Measurements from ENCODE around the gene TGM5. TPM values are rescaled to one million over a fixed set of nuclear protein-coding genes. Genes with fewer than 3 reads are reported as not detected.

The TGM5 gene, protein sequence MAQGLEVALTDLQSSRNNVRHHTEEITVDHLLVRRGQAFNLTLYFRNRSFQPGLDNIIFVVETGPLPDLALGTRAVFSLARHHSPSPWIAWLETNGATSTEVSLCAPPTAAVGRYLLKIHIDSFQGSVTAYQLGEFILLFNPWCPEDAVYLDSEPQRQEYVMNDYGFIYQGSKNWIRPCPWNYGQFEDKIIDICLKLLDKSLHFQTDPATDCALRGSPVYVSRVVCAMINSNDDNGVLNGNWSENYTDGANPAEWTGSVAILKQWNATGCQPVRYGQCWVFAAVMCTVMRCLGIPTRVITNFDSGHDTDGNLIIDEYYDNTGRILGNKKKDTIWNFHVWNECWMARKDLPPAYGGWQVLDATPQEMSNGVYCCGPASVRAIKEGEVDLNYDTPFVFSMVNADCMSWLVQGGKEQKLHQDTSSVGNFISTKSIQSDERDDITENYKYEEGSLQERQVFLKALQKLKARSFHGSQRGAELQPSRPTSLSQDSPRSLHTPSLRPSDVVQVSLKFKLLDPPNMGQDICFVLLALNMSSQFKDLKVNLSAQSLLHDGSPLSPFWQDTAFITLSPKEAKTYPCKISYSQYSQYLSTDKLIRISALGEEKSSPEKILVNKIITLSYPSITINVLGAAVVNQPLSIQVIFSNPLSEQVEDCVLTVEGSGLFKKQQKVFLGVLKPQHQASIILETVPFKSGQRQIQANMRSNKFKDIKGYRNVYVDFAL
- 0.24 TPM in 1 of 2 replicates, not detected in the other for polyA plus RNA-seq

DNA sequence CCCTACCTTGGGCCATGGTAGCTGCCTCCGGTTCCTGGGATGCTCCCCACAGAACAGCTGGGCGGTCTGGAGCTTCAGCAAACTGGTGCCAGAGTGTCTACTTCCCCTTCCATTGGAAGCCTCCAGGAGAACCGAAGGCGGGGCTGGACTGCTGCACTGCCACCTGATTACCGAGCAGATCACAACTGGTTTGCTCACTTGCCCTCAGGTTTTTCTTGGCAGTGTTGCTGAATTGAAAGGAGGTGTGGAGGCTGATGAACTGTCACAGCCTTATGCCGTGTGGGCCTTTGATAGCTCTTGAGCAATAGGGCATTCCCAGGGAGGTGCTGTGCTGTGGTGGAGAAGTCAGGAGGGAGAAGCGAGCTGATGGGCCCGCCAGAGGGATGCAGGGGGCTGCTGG lies at the start of gene TGM5:
TSS of gene TGM5 (minus strand) at position 95 of the 400 bp plus-strand sequence. CDS start at position 16, 79 bp downstream.

DNA sequence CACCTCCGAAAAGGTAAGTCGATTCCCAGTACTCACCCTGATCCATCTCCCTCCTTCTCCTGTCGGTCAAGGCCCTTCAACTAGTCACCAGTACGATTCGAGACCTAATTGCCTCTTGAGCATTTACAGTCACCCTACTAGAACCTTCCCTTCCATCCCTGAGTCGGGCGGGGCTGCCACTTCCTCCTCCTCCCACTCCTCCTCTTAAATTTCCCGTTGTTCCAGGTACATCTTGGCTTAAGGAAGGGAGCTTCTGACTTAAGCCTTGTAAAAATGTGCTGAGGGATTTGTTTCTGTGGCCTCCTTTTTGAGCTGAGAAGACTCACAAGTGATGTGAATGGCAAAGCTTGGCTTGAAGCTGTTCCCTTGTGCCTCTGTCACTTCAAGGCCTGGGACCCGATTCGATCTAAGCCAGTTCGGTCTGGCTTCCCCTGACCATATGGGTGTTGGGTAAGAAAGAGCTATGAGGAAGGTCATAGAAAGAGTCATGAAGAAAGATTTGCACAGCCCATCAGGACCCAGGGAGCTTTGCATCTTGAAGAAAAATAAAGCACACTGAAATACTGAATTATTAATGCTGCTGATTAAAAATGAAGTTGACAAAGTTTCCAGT lies 35.6 kb upstream of the TGM5 start, which contains the start of gene TGM7:
TSS of gene TGM7 (minus strand) at position 51 of the 613 bp plus-strand sequence.

DNA sequence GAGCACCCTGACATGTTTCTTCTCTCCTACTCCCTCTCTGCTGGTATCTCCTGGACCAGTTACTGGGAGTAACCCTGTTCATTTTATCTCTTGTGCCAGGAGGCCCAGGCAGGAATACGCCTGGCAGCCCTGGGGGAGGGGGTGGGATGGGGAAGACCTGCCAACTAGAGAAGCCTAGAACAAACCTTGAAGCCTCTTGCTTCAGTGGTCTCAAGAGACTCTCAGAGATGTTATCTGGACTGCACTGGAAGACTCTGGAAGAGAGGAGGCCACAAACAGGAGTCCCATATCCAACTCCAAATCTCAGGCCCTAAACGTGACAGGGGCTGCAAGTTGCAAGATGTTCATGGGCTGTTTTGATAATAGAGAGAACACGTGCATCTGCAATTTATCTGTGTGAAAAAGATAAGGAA lies 45.7 kb downstream of the TGM5 start, which contains the start of gene EPB42:
TSS of gene EPB42 (minus strand) at position 28 of the 413 bp plus-strand sequence. CDS start 193 bp downstream, outside the sequence.

DNA sequence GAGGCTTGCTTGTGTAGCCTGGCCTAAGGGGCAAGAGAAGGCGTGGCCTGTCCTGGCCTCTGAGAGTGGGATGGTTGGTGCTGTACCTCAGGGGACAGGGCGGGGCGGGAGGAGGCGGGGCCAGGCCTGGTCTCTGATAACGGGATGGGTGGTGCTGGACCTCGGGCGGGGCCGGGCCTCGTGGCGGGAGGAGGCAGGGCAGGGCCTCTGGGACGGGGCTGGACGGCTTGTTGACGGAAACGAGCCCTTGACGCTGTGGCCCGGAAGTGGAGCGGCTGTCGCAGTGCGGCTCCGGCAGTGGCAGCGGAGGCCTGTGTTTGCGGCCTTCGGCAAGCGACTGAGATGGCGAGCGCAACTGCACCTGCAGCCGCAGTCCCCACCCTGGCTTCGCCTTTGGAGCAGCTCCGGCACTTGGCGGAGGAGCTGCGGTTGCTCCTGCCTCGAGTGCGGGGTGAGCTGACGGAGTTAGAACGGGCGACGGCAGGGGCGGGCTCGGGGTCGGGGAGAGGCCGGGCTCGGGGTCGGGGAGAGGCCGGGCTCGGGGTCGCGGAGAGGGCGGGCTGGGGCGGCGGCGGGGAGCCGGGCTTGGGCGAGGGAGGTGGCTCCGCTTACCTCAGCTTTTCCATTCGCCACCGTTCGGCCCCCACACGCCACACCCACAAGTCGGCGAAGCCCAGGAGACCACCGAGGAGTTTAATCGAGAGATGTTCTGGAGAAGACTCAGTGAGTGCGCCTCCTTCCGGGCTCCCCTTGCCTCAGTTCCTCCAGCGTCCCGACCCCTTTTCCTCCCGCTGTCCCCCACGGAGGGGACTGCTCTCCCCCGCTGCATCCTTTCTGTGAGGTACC lies 81.3 kb downstream of the TGM5 start, which contains the start of gene CCNDBP1:
TSS of gene CCNDBP1 (plus strand) at position 247 of the 846 bp plus-strand sequence. CDS start at position 343, 96 bp downstream.

Other genes with a start within 250 kb of the TGM5 start
- gene UBR1, start 160.9 kb downstream of the TGM5 start, polyA plus RNA-seq: 14.7 and 21.0 TPM in 2 replicates
- gene TMEM62, start 133.3 kb downstream of the TGM5 start, polyA plus RNA-seq: 8.7 and 14.8 TPM in 2 replicates
- 133 and 186 TPM in 2 replicates for gene CCNDBP1, start 81.5 kb downstream of the TGM5 start, polyA plus RNA-seq
- not detected in 2 replicates for gene EPB42, start 45.9 kb downstream of the TGM5 start, polyA plus RNA-seq
- gene TGM7, start 35.3 kb upstream of the TGM5 start, polyA plus RNA-seq: not detected in 2 replicates
- 1.9 and 3.5 TPM in 2 replicates for gene LCMT2, start 63.6 kb upstream of the TGM5 start, polyA plus RNA-seq
- 2.5 and 2.6 TPM in 2 replicates for gene ZSCAN29, start 104.1 kb upstream of the TGM5 start, polyA plus RNA-seq
- 22.4 and 24.3 TPM in 2 replicates for gene TUBGCP4, start 104.2 kb upstream of the TGM5 start, polyA plus RNA-seq
- 18.8 and 30.5 TPM in 2 replicates for gene TP53BP1, start 226.2 kb upstream of the TGM5 start, polyA plus RNA-seq